Gastrocnemius medialis (tissue), 4 donors: Measurements from ENCODE around the gene ZBTB45. TPM values are rescaled to one million over a fixed set of nuclear protein-coding genes. Genes with fewer than 3 reads are reported as not detected.
A peak's percentile ranks its signal among the peaks of the same experiment; 100 is the strongest.

Experiments used
- ATAC-seq, 2 donors: fragments of 150-250 bp; one replicate each; pipeline ENCODE4 v1.9.1; 2016
- DNase-seq, 2 donors: peaks; one replicate each; pipeline ENCODE4 v3.0.0-alpha.2; 2019
- H3K27ac ChIP-seq, 4 donors: fragments of 200-600 bp; sonication (generic); 1 replicate in 1 of 4; 2 replicates in 3 of 4; pipeline ENCODE4 v1.5.1; 2016 to 2018; ENCODE audit warnings: mild to moderate bottlenecking in 2 of 4, moderate library complexity in 1 of 4
- H3K27me3 ChIP-seq, 3 donors: fragments of 200-600 bp; sonication (generic) in 2 of 3; 1 replicate in 1 of 3; 2 replicates in 2 of 3; pipeline versions ENCODE4 v1.5.1 to v1.6.0; 2016 to 2019; ENCODE audit warnings: mild to moderate bottlenecking in 1 of 3, moderate library complexity in 1 of 3
- H3K36me3 ChIP-seq, 2 donors: fragments of 200-600 bp; sonication (generic) in 1 of 2; one replicate each; pipeline ENCODE4 v1.5.1; 2017 to 2018
- H3K4me1 ChIP-seq, 2 donors: fragments of 200-600 bp; sonication (generic) in 1 of 2; one replicate each; pipeline ENCODE4 v1.5.1; 2016 to 2017; ENCODE audit warnings: mild to moderate bottlenecking in 2 of 2
- H3K4me3 ChIP-seq, 4 donors: fragments of 200-600 bp; sonication (generic) in 3 of 4; 1 replicate in 1 of 4; 2 replicates in 3 of 4; pipeline ENCODE4 v1.5.1; 2016 to 2019; ENCODE audit warnings: mild to moderate bottlenecking in 2 of 4
- H3K9me3 ChIP-seq, 3 donors: fragments of 200-600 bp; sonication (generic) in 2 of 3; 1 replicate in 1 of 3; 2 replicates in 2 of 3; pipeline ENCODE4 v1.5.1; 2016 to 2019
- CTCF ChIP-seq, 5 experiments: fragments of 450-650 bp in 3 of 5; fragments of 200-600 bp in 2 of 5; sonication (generic) in 2 of 5; IDR thresholded peaks in 4 of 5; conservative IDR thresholded peaks in 1 of 5; 1 replicate in 4 of 5; 2 replicates in 1 of 5; pipeline ENCODE4 v1.5.1; 2016 to 2019; ENCODE audit warnings: antibody characterized with exemption in 5 of 5, mild to moderate bottlenecking in 3 of 5, moderate library complexity in 3 of 5
- POLR2A ChIP-seq, 2 donors: fragments of 450-650 bp; IDR thresholded peaks; one replicate each; pipeline ENCODE4 v1.6.1; 2017; ENCODE audit warnings: antibody characterized with exemption in 2 of 2, mild to moderate bottlenecking in 2 of 2, moderate library complexity in 2 of 2
- in situ Hi-C, 4 donors: fragments of 200-750 bp; cut with MboI; loops; one replicate each; pipeline versions ENCODE4 v1.15.0 to v1.8.0; 2017; ENCODE audit warnings: low sequenced_read_pairs in 4 of 4
- intact Hi-C: fragments of 100-400 bp; cut with DNase I; formaldehyde crosslinking; loops from one replicate; pipeline ENCODE4 v1.15.1; 2023; ENCODE audit warnings: low total_unique reads
- total RNA-seq, 4 donors: library from RNA; depleted of rRNA; stranded (reverse); fragments of >200 nt; gene quantifications; one replicate each; pipeline versions ENCODE4 v1.1.0 to v1.2.3, GENCODE V29; 2016

The ZBTB45 gene
- total RNA-seq, 4 donors from 2014 or later, result 5.9 to 12.2 (median 9.6) TPM

- DNase-seq (peak in 1 of 2 donors; percentile 24), ATAC-seq (no peak)
- H3K27me3 ChIP-seq, result no peaks in the 10 kb centered on the region
- peak overlapping the region; percentile 46 to 55 (median 52) for H3K4me3 ChIP-seq
- peaks cover 26 to 42% of the 10 kb centered on the region in 2 donors for H3K4me1 ChIP-seq
- TF ChIP-seq CTCF (IDR thresholded peaks at IDR 0.05 in 4 of 5, conservative IDR thresholded peaks at IDR 0.05 in 1 of 5), result no peak
- no peak for TF ChIP-seq POLR2A (IDR thresholded peaks at IDR 0.05)
- intact Hi-C loops, result no loop called here
- peaks cover 0 to 10% of the 10 kb centered on the region in 2 donors for H3K36me3 ChIP-seq
- H3K27ac ChIP-seq, result no peak overlapping the region
- in situ Hi-C loops, result no loop called here
- H3K9me3 ChIP-seq, result no peaks in the 10 kb centered on the region
Observed at GRCh38 chr19:58563034-58563573, 43.5 kb upstream of the ZBTB45 start.

- Histone ChIP-seq H3K4me1 (peaks cover 28 to 46% of the 10 kb centered on the region in 2 donors), H3K4me3 (peak overlapping the region; percentile 46 to 55 (median 52)), H3K36me3 (peaks cover 0 to 4% of the 10 kb centered on the region in 2 donors), H3K27me3 (no peaks in the 10 kb centered on the region), H3K9me3 (no peaks in the 10 kb centered on the region), H3K27ac (peak overlapping the region; percentile 42 to 55 (median 47))
- ATAC-seq (no peak), DNase-seq (peak in 1 of 2 donors; percentile 31)
- in situ Hi-C loops, result no loop called here
- peak in 1 of 2 donors; percentile 15 for TF ChIP-seq POLR2A (IDR thresholded peaks at IDR 0.05)
- no peak for TF ChIP-seq CTCF (IDR thresholded peaks at IDR 0.05 in 4 of 5, conservative IDR thresholded peaks at IDR 0.05 in 1 of 5)
- intact Hi-C loops, result no loop called here
Observed at GRCh38 chr19:58562122-58563033, 42.8 kb upstream of the ZBTB45 start.

GRCh38 chr19:58561373-58562121 is 41.9 kb upstream of the ZBTB45 start:
- H3K9me3 ChIP-seq, result no peaks in the 10 kb centered on the region
- intact Hi-C loops (no loop called here), in situ Hi-C loops (no loop called here)
- ATAC-seq, result no peak
- H3K27me3 ChIP-seq, result no peaks in the 10 kb centered on the region
- peak overlapping the region in 3 of 4 donors; percentile 42 to 55 (median 42) for H3K27ac ChIP-seq
- H3K4me3 ChIP-seq, result peak overlapping the region; percentile 46 to 55 (median 52)
- H3K4me1 ChIP-seq, result peaks cover 36 to 54% of the 10 kb centered on the region in 2 donors
- no peak for TF ChIP-seq CTCF (IDR thresholded peaks at IDR 0.05 in 4 of 5, conservative IDR thresholded peaks at IDR 0.05 in 1 of 5)
- TF ChIP-seq POLR2A (IDR thresholded peaks at IDR 0.05), result no peak
- DNase-seq, result peak in 1 of 2 donors; percentile 20
- peaks cover 0 to 5% of the 10 kb centered on the region in 2 donors for H3K36me3 ChIP-seq

- Histone ChIP-seq H3K4me1 (peaks cover 42 to 60% of the 10 kb centered on the region in 2 donors), H3K27me3 (no peaks in the 10 kb centered on the region), H3K9me3 (no peaks in the 10 kb centered on the region), H3K27ac (no peak overlapping the region), H3K36me3 (peaks cover 0 to 11% of the 10 kb centered on the region in 2 donors), H3K4me3 (no peak overlapping the region)
- no peak for ATAC-seq
- no peak for DNase-seq
- TF ChIP-seq POLR2A (IDR thresholded peaks at IDR 0.05) (no peak), CTCF (IDR thresholded peaks at IDR 0.05 in 4 of 5, conservative IDR thresholded peaks at IDR 0.05 in 1 of 5) (no peak)
- intact Hi-C loops, result no loop called here
- in situ Hi-C loops, result no loop called here
Observed at GRCh38 chr19:58560921-58561320, 41.3 kb upstream of the ZBTB45 start.
